Measurements from ENCODE around the gene MAPK14.

DNA sequence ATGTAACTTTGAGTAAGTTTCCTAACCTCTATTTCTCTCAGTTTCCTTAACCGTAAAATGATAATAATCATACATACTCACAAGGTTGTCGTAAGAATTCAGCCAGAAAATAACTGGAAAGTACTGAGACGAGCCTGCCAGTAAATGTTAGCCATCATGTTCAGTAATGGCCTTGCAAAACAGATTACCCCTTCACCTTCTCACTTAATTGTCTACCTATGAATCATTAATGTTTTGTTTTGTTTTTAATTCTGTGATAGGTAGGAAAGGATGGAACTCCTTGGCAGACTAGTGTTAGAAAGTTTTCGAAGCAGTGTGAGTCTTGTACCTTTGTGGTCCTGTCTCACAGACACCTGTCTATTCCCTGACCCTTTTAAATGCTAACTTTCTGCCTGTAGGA lies 50.6 kb downstream of the MAPK14 start:
- TF ChIP-seq, protein P1, sequence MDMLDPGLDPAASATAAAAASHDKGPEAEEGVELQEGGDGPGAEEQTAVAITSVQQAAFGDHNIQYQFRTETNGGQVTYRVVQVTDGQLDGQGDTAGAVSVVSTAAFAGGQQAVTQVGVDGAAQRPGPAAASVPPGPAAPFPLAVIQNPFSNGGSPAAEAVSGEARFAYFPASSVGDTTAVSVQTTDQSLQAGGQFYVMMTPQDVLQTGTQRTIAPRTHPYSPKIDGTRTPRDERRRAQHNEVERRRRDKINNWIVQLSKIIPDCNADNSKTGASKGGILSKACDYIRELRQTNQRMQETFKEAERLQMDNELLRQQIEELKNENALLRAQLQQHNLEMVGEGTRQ (IDR thresholded peaks at IDR 0.05; ENCODE audit: low read depth, low read length): no peak
- TF ChIP-seq MAZ (IDR thresholded peaks at IDR 0.05; ENCODE audit: borderline replicate concordance, low read depth, low read length): no peak
- no peak for TF ChIP-seq POLR2A (IDR thresholded peaks at IDR 0.05; ENCODE audit: low read depth, low read length)
- TF ChIP-seq, protein P2, sequence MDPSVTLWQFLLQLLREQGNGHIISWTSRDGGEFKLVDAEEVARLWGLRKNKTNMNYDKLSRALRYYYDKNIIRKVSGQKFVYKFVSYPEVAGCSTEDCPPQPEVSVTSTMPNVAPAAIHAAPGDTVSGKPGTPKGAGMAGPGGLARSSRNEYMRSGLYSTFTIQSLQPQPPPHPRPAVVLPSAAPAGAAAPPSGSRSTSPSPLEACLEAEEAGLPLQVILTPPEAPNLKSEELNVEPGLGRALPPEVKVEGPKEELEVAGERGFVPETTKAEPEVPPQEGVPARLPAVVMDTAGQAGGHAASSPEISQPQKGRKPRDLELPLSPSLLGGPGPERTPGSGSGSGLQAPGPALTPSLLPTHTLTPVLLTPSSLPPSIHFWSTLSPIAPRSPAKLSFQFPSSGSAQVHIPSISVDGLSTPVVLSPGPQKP (IDR thresholded peaks at IDR 0.05; ENCODE audit: borderline replicate concordance, low read depth, low read length): no peak
- TF ChIP-seq BHLHE40 (IDR thresholded peaks at IDR 0.05; ENCODE audit: low read depth, low read length): no peak
- TF ChIP-seq, protein P3, sequence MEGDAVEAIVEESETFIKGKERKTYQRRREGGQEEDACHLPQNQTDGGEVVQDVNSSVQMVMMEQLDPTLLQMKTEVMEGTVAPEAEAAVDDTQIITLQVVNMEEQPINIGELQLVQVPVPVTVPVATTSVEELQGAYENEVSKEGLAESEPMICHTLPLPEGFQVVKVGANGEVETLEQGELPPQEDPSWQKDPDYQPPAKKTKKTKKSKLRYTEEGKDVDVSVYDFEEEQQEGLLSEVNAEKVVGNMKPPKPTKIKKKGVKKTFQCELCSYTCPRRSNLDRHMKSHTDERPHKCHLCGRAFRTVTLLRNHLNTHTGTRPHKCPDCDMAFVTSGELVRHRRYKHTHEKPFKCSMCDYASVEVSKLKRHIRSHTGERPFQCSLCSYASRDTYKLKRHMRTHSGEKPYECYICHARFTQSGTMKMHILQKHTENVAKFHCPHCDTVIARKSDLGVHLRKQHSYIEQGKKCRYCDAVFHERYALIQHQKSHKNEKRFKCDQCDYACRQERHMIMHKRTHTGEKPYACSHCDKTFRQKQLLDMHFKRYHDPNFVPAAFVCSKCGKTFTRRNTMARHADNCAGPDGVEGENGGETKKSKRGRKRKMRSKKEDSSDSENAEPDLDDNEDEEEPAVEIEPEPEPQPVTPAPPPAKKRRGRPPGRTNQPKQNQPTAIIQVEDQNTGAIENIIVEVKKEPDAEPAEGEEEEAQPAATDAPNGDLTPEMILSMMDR (conservative IDR thresholded peaks at IDR 0.05; ENCODE audit: low read depth, low read length): no peak
- TF ChIP-seq MAFK (IDR thresholded peaks at IDR 0.05; ENCODE audit: low read depth, low read length): no peak
- no peak for TF ChIP-seq FOS (IDR thresholded peaks at IDR 0.05; ENCODE audit: low read depth, low read length)
- TF ChIP-seq NFE2L2 (IDR thresholded peaks at IDR 0.05; ENCODE audit: low read depth, low read length): no peak
- TF ChIP-seq SMC3 (IDR thresholded peaks at IDR 0.05; ENCODE audit: low read depth, low read length): no peak
